Progenitor cell of endocrine pancreas (in vitro differentiated cells): ENCODE measurements around the gene POLR1E. TPM values are rescaled to one million over a fixed set of nuclear protein-coding genes. Genes with fewer than 3 reads are reported as not detected.
A peak's percentile ranks its signal among the peaks of the same experiment; 100 is the strongest.

Experiments used
- DNase-seq: peaks from one replicate; pipeline ENCODE4 v3.0.0; 2021; ENCODE audit warnings: low spot score; ENCODE audit not compliant: unreplicated experiment
- H3K27ac Mint-ChIP-seq: 2 replicates; pipeline ENCODE4 v1.8.0; 2021; ENCODE audit warnings: mild to moderate bottlenecking, moderate library complexity, mixed read lengths
- H3K27me3 Mint-ChIP-seq: 2 replicates; pipeline ENCODE4 v1.8.0; 2021; ENCODE audit warnings: mixed read lengths
- H3K36me3 Mint-ChIP-seq: 2 replicates; pipeline ENCODE4 v1.8.0; 2022; ENCODE audit warnings: mixed read lengths; ENCODE audit not compliant: insufficient read depth
- H3K4me1 Mint-ChIP-seq: 2 replicates; pipeline ENCODE4 v1.8.0; 2021; ENCODE audit warnings: low read depth, mixed read lengths
- H3K4me3 Mint-ChIP-seq: 2 replicates; pipeline ENCODE4 v1.8.0; 2021; ENCODE audit warnings: low read depth, mild to moderate bottlenecking, moderate library complexity, mixed read lengths
- H3K9me3 Mint-ChIP-seq: 2 replicates; pipeline ENCODE4 v1.8.0; 2021; ENCODE audit warnings: low read depth, mixed read lengths
- total RNA-seq: library from RNA; stranded (reverse); gene quantifications from 2 replicates; pipeline ENCODE4 v1.2.1, GENCODE V29; 2021
- TF ChIP-seq, protein P1 (sequence below): fragments of 200-600 bp; sonication (generic); IDR thresholded peaks from one replicate; pipeline ENCODE4 v1.5.0; 2021; ENCODE audit warnings: antibody characterized with exemption, mild to moderate bottlenecking; ENCODE audit not compliant: unreplicated experiment

POLR1E gene
- total RNA-seq, 1 donor from 2014 or later = 22.4 TPM

DNA sequence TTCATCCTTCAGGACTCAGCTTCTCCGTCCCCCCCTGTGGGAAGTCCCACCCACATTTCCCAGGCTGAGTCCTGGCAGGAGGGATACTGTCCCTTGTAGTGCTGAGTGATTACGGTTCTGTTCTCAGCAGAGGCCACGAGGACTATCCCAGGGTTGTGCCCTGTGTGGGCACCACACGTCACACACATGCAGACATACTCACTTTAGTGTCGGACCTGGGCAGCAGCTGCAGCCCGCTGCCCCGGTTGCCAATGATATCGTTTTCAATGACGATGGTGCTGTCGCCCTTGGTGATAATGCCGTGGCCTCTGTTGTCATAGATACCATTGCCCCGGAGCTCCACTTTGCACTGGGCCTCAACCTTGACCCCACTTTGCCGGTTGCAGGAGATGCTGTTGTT, 32.2 kb downstream of the POLR1E start:
- peaks cover 13% of the 10 kb centered on the region for H3K36me3 Mint-ChIP-seq
- H3K27ac Mint-ChIP-seq = no peak overlapping the region

DNA sequence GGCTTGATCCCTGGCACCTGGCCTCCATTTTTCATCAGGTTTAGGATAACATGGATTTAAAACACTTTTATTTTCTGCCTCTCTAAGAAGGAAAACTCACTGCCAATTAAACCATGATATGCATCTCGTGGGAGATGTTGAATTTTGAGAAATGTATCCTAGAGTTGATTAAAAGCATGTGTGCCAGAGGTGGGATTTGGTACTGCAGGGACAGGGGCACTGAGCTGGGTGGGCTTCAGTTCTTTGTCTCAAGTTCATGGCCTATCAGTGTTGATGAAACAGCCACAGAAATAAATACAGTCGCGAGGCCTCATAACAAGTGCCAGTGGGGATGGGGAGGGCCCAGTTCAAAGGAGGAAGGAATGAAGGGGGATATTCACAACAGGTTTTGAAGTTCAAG, 34.9 kb downstream of the POLR1E start:
- Mint-ChIP-seq H3K27me3 (no peaks in the 10 kb centered on the region), H3K27ac (no peak overlapping the region), H3K36me3 (peaks cover 17% of the 10 kb centered on the region), H3K9me3 (no peaks in the 10 kb centered on the region), H3K4me3 (no peak overlapping the region), H3K4me1 (no peaks in the 10 kb centered on the region)
- TF ChIP-seq, protein P1, sequence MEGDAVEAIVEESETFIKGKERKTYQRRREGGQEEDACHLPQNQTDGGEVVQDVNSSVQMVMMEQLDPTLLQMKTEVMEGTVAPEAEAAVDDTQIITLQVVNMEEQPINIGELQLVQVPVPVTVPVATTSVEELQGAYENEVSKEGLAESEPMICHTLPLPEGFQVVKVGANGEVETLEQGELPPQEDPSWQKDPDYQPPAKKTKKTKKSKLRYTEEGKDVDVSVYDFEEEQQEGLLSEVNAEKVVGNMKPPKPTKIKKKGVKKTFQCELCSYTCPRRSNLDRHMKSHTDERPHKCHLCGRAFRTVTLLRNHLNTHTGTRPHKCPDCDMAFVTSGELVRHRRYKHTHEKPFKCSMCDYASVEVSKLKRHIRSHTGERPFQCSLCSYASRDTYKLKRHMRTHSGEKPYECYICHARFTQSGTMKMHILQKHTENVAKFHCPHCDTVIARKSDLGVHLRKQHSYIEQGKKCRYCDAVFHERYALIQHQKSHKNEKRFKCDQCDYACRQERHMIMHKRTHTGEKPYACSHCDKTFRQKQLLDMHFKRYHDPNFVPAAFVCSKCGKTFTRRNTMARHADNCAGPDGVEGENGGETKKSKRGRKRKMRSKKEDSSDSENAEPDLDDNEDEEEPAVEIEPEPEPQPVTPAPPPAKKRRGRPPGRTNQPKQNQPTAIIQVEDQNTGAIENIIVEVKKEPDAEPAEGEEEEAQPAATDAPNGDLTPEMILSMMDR = peak; percentile 11
- DNase-seq = no peak

More for the DNA sequence above, 32.2 kb downstream of the POLR1E start:
- Mint-ChIP-seq H3K9me3 (no peaks in the 10 kb centered on the region), H3K4me3 (no peak overlapping the region), H3K4me1 (no peaks in the 10 kb centered on the region), H3K27me3 (no peaks in the 10 kb centered on the region)
- TF ChIP-seq, protein P1 = no peak
- DNase-seq = no peak

DNA sequence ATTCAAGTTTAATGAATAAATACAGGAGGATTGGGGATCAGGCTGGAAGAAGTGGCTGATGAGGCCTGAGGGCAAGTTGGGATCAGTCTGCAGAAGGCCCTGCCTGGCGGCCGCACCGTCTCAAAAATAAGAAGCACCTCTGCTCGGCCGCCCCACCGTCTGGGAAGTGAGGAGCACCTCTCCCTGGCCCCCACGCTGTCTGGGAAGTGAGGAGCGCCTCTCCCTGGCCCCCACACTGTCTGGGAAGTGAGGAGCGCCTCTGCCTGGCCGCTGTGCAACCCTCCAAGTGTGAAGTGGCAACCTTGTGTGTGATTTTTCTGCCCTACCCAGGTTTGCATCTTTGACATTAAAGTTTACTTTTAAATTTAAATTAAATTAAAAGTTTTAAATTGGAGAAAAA, 35.4 kb downstream of the POLR1E start:
- no peak overlapping the region for H3K27ac Mint-ChIP-seq
- no peak overlapping the region for H3K4me3 Mint-ChIP-seq
- H3K9me3 Mint-ChIP-seq = no peaks in the 10 kb centered on the region
- TF ChIP-seq, protein P1 = no peak
- H3K4me1 Mint-ChIP-seq = no peaks in the 10 kb centered on the region
- H3K36me3 Mint-ChIP-seq = peaks cover 17% of the 10 kb centered on the region
- no peaks in the 10 kb centered on the region for H3K27me3 Mint-ChIP-seq
- no peak for DNase-seq

DNA sequence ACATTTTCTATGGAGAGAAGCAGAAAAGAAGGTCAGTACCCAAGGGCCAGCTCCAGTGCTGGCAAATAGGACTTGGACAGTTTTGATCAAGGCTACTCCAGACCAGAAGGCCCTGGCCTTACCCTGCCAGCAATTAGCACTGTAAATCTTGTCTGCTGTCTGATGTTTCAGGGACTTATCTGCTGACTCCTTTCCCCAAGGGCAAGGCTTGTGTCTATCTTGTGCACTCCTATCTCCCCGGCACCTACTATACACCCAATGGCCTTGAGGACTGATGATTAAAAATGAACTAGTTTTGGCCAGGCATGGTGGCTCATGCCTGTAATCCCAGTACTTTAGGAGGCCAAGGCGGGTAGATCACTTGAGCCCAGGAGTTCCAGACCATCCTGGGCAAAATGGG, 37.2 kb downstream of the POLR1E start:
- Mint-ChIP-seq H3K36me3 (peaks cover 23% of the 10 kb centered on the region), H3K4me1 (no peaks in the 10 kb centered on the region), H3K27ac (peak overlapping the region; percentile 24), H3K4me3 (no peak overlapping the region), H3K27me3 (no peaks in the 10 kb centered on the region), H3K9me3 (no peaks in the 10 kb centered on the region)
- DNase-seq = no peak
- TF ChIP-seq, protein P1 = no peak

DNA sequence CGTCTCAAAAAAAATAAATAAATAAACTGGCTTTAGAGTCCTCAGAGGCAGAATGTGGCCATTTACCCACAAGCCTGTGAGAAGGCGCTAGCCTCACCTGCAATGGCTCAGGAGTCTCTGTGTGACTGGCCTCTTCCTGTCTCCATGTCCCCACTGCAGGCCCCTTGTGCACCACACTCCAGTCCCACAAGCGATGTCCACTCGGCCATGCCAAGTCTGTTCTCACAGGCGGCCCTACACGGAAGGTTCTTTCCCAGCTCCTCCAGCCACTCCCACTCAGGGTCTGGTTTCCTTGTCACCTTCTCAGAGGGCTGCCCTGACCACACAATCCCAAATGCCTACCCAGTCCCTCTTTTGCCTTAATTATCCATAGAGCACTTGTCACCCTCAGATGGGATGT, 38.2 kb downstream of the POLR1E start:
- no peaks in the 10 kb centered on the region for H3K4me1 Mint-ChIP-seq
- H3K36me3 Mint-ChIP-seq = peaks cover 21% of the 10 kb centered on the region
- H3K4me3 Mint-ChIP-seq = no peak overlapping the region
- DNase-seq = no peak
- peak overlapping the region; percentile 76 for H3K27ac Mint-ChIP-seq
- TF ChIP-seq, protein P1 = no peak
- no peaks in the 10 kb centered on the region for H3K27me3 Mint-ChIP-seq
- H3K9me3 Mint-ChIP-seq = no peaks in the 10 kb centered on the region
